ENCODE measurements around the gene FAM117A.

DNA sequence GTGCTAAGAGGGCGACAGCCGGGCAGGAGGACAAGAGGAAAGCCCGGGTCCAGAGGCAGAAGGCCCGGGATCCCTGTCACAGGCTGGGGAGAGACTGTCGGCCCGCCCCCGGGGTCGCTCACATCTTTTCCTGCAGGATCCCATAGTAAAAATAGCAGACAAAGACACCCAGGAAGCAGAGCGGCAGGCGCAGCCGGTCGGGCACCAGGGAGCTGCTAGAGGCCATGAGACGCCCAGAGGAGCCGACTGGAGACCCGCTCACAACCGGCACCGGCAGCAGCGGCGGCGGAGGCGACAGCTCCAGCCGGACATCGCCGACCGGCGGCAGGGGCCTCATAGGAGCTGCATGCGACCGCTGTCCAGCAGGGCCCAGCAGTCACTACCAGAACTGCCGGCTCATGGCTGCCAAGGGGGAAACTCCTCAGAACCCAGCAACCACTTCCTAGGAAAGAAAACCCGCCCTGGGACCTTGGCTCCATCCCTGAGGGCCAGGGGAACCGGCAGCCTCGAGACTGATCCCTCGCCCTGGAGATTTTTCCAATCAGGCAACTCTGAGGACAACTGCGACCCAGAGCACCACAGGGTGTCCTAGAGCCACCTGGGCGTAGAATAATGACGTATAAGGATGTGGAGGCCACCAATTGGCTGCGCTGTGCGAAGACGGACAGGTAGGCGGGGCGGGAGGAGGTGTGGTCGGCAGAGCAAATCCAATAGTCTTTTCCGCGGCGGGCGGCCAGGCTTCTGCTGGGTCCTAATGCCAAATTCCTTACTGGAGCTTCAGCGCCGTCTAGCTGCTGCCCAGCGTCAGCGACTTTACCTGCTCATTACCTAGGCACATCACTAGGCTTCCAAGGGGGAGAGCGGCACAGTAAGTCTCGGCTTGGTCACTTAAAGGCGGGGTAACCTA lies 56.1 kb downstream of the FAM117A start, which contains the start of gene SLC35B1:
- TF ChIP-seq, protein P1, sequence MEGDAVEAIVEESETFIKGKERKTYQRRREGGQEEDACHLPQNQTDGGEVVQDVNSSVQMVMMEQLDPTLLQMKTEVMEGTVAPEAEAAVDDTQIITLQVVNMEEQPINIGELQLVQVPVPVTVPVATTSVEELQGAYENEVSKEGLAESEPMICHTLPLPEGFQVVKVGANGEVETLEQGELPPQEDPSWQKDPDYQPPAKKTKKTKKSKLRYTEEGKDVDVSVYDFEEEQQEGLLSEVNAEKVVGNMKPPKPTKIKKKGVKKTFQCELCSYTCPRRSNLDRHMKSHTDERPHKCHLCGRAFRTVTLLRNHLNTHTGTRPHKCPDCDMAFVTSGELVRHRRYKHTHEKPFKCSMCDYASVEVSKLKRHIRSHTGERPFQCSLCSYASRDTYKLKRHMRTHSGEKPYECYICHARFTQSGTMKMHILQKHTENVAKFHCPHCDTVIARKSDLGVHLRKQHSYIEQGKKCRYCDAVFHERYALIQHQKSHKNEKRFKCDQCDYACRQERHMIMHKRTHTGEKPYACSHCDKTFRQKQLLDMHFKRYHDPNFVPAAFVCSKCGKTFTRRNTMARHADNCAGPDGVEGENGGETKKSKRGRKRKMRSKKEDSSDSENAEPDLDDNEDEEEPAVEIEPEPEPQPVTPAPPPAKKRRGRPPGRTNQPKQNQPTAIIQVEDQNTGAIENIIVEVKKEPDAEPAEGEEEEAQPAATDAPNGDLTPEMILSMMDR (IDR thresholded peaks at IDR 0.05 in 2 of 3, conservative IDR thresholded peaks at IDR 0.05 in 1 of 3; ENCODE audit: control insufficient read depth in 2 of 3, extremely low read depth in 1 of 3, insufficient read depth in 1 of 3, low read depth in 3 of 3, low read length in 3 of 3): peak; percentile 97 to 99 (median 98); a peak in 5 of 6 replicates
- TF ChIP-seq POLR2AphosphoS5 (IDR thresholded peaks at IDR 0.05; ENCODE audit: low read length): peak; percentile 78
- peak; percentile 87 for TF ChIP-seq SMC3 (IDR thresholded peaks at IDR 0.05; ENCODE audit: borderline replicate concordance, low read length)
- TF ChIP-seq MXI1 (IDR thresholded peaks at IDR 0.05; ENCODE audit: low read depth, low read length): no peak; the same call in 1 of the 2 replicates

All from GM12878 (cell line).